IPS-18c (cell line): ENCODE measurements around the gene MOCS2.
"Not testable (repeated sequence)": the region's sequence is repeated elsewhere in the genome, so short reads cannot be mapped to it uniquely, and the experiment has no call there.

Experiments
- H3K4me3 ChIP-seq: 2 replicates; pipeline ENCODE4 v1.7.0; 2013; ENCODE audit warnings: low read depth, mild to moderate bottlenecking, low read length, moderate library complexity; ENCODE audit not compliant: insufficient read depth
- H3K9me3 ChIP-seq: one replicate; pipeline ENCODE4 v1.6.1; 2013; ENCODE audit warnings: mild to moderate bottlenecking, low read length, moderate library complexity; ENCODE audit not compliant: control insufficient read depth, insufficient read depth

Gene MOCS2

DNA sequence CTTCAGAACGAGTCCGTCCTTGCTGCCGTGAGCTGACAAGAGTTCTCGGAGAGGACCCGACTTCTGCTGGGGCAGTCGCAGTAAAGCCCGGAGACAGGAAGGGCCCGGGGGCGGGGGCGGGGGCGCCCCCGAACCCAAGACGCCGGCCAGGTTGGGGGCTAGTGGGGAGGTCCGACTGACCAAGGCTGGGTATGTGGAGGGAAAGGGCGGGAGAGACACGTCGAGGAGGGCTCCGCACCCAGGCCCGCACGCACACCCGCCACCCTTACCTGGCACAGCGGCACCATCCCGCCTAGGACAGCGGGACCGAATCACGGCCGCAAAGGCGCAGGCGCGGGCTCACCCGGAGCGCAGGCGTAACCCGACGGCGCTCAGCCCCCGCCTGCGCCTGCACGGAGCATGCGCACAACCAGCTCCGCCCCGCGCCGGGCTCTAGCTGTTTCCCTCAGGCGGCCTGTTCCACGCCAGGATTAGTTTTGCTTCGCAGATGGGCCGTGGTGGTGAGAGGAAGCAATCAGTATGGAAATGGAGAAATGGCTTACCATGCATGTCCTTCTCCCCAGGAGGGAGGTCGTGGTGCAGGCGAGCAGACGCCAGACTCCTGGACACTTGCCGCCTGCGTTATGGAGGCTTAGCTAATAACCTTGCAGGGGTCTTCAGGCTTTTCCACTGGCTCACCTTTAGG, at the start of gene MOCS2:
MOCS2 (minus strand) TSS at position 315 of the 685 bp plus-strand sequence. CDS start 2,583 bp downstream, outside the sequence.
- H3K9me3 ChIP-seq = no peaks in the 10 kb centered on the region
- peak within 1 kb of the TSS; percentile 53 for H3K4me3 ChIP-seq

DNA sequence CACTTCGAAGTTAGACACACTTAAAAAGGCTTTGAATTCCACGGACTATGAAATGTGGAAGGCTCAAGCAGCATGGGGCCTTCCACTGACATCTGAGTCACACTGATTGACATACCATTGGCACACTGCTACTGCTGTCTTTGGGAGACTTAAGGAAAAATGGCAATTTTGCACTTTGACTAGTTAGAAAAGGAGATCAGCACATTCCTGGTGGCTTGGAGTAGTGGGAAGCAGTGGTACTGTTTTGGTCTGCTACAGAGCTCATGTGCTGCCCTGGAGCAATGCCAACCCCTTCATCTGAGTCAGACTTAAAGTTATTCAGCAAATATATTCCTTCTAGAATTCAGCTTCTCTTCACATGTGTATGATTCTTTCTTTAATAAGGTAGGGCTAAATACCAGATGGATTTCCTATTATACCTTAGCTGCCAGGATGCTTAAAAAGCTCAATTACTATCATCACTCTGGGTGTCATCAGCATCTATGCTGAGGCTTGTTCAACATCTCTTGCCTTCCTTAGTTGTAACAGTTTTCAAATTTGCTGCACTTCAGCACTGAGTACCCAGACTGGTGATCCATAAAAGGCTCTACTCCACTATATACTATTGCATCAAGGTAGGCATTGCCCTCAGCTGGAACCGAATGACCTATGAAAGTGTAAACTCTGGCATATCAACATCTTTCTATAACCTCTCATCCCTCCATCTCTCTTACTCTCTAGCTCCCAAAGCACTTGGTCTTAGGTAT, 42.3 kb upstream of the MOCS2 start:
- H3K4me3 ChIP-seq = no peak overlapping the region

GRCh38 chr5:53133020-53133419, 23.5 kb upstream of the MOCS2 start:
- no peaks in the 10 kb centered on the region for H3K9me3 ChIP-seq
- H3K4me3 ChIP-seq = no peak overlapping the region

More for the DNA sequence above, 42.3 kb upstream of the MOCS2 start:
- H3K9me3 ChIP-seq = no peaks in the 10 kb centered on the region

DNA sequence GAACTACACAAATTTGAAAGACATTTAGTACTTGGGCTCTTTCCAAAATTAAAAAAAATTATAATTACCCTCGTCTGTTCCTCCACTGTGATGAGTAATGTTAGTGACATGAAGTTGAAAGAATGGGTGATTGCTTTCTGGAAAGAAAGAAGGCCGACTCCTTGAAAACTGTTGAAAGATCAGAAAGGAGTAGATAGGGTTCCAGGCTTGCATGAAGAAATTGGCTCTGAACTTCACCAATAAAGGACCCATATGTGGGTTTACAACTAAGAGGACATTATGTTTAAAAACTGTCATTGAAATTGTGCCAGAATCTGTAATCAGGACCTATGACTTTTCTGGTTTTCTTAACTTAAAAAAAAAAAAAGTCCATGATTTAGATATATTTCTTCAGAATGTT, 20.7 kb upstream of the MOCS2 start:
- H3K9me3 ChIP-seq = no peaks in the 10 kb centered on the region
- H3K4me3 ChIP-seq = no peak overlapping the region

DNA sequence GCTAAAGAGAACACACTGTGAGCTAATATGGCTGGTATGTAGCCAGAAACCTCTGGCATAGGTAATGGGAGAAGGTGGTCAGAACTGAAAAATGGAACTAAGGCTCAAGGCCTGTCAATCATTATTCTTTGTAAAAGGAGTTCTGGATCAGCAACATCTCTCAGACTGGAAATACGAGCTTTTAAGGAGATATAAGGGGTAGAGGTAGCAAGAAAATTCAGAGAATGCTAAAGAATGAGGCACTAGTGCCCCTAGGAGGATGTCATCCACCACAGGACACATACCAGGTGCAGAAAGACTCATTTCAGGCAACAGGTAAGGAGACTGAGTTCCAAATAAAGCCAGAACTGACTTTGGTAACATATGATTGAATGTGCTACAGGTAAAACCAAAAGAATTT, 18.9 kb upstream of the MOCS2 start:
- Histone ChIP-seq H3K4me3 (no peak overlapping the region), H3K9me3 (no peaks in the 10 kb centered on the region)

- Histone ChIP-seq H3K9me3 (no peaks in the 10 kb centered on the region), H3K4me3 (no peak overlapping the region)
Measured at GRCh38 chr5:53127107-53127506, 17.6 kb upstream of the MOCS2 start.

DNA sequence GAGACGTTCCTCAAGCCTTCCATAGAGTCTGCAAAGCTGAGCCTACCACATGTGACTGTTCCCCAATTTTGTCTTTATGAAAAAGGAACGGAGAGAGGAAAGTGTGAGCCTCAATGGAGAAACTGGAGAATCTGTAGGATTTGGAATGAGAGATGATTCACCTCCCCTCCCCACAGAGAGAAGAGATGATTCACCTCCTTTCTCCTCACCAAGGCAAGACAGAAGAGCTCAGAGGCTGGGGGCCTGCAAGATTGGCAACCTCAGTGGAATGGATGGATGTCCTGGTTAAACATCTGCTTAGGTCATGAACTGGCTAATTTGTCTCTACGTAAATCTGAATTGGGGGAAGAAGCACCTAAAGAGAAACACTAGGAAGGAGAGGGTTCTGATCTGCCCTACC, 17.0 kb upstream of the MOCS2 start:
- Histone ChIP-seq H3K9me3 (no peaks in the 10 kb centered on the region), H3K4me3 (no peak overlapping the region)

GRCh38 chr5:53123702-53124101, 14.1 kb upstream of the MOCS2 start:
- Histone ChIP-seq H3K4me3 (no peak overlapping the region), H3K9me3 (no peaks in the 10 kb centered on the region)

DNA sequence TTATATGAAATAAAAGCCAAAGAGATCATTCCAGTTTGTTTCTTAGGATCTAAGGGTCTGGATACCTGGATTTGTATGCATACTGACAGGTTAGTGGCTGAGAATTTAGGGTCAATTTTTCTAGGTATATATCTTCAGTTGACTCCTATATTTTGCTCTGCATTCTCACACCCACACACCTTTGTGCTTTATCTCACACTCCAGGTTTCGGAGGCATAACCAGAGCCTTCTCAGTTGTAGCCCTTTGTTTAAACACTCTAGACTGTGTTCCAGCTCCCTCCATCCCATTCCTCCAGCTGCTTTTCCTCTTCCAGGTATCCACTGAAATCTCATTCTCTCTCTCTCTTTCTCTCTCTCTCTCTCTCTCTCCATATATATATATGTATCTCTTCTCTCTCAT, 10.6 kb upstream of the MOCS2 start:
- Histone ChIP-seq H3K4me3 (no peak overlapping the region), H3K9me3 (no peaks in the 10 kb centered on the region)

DNA sequence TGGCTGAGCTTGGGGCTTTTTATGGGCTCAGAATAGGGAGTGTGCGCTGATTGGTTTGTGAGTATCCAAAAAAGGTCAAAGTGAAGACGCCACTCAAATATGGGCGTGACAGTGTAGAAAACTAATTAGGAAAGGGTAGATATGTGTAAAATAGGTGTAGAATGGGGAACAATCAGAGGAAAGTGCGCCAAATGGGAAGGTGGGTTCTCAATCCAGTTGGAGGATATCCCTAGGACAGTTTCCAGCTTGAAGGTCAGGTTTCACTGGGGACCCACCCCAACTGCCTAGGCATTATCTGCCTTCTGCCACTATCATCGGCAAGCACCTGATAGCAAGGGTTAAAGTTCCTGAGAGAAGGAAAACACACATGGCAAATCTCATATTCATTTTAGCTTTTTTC, 9.3 kb upstream of the MOCS2 start:
- Histone ChIP-seq H3K4me3 (no peak overlapping the region), H3K9me3 (no peaks in the 10 kb centered on the region)

DNA sequence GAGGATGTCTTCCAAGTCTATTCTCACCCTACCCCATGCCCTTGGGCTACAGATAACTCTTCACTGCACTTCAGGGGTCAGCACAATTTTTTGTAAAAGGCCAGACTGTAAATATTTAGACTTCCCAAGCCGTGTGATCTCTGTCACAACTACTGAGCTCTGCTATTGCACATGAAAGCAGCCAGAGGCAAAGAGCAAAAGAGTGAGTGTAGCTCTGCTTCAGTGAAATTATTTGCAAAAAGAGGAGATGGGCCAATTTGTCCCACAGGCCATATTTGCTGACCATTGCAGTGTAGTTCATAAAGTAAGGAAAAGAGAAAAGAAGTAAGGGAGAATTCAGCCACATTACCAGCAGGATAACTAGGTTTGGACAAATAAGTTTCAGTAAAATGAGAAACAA, 7.0 kb upstream of the MOCS2 start:
- no peak overlapping the region for H3K4me3 ChIP-seq
- no peaks in the 10 kb centered on the region for H3K9me3 ChIP-seq

GRCh38 chr5:53114988-53115387, 5.4 kb upstream of the MOCS2 start:
- Histone ChIP-seq H3K4me3 (no peak overlapping the region), H3K9me3 (no peaks in the 10 kb centered on the region)

DNA sequence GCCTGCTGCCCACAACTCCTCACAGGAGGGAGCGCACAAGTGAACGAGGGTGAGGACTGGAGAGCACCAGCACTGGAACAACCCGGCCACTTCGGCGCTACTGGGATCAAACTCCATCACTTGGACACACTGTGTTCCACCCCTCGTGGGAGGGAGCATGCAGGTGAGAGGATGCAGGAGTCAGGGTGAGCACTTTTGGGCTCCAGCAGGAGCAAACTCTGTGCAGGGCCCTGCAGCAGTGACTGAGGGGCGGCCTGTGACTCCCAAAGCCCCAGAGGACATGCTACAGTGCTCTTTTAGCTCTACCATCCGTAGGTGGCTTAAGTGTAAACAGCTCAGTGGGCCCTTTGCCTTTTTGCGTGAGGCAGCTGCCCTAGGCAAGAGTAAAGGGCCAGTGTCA, 4.4 kb upstream of the MOCS2 start:
- no peaks in the 10 kb centered on the region for H3K9me3 ChIP-seq

DNA sequence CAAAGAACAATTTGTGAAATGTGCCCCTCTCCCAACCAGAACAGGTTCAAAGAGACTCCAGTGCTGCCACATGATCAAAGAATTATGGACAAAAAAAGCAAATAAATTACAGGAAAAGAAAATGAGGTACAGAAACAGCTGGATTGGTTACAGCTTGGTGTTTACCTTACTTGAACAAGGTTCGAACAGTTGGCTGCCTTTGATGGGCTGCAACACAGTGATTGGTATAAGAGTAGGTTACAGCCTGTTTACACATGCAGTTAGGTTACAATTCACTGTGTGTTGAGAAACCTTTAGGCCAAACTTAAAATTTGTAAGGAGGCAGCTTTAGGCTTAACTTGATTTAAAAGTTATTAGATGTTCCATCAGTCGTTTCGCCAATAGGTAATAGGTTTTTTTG, 3.4 kb upstream of the MOCS2 start:
- H3K4me3 ChIP-seq = no peak overlapping the region
- no peaks in the 10 kb centered on the region for H3K9me3 ChIP-seq

More for the DNA sequence above, 4.4 kb upstream of the MOCS2 start:
- no peak overlapping the region for H3K4me3 ChIP-seq

GRCh38 chr5:53112307-53112706, 2.8 kb upstream of the MOCS2 start:
- not testable (repeated sequence) for H3K4me3 ChIP-seq, H3K9me3 ChIP-seq

DNA sequence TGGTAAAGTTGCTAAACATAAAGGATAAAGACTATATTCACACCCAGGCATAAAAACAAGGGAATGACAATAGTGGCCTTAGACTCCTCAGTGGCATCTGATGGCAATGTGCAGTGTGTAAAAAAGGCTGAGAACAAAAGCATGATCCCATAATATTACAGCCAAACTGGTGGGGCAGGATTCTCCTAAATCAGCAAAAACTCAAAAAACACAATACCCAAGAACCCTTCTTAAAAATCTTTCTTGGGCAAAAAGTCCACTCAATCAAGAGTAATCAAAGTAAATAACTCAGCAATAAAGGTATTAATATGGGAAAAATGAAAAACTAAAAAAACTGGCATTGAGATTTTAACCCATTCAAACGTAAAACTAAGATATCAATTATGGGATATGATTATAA, 1.6 kb upstream of the MOCS2 start:
- H3K4me3 ChIP-seq = no peak overlapping the region
- H3K9me3 ChIP-seq = no peaks in the 10 kb centered on the region

- Histone ChIP-seq H3K4me3 (peak overlapping the region; percentile 53), H3K9me3 (no peaks in the 10 kb centered on the region)
Measured at GRCh38 chr5:53110156-53110555, 599 bp upstream of the MOCS2 start.

DNA sequence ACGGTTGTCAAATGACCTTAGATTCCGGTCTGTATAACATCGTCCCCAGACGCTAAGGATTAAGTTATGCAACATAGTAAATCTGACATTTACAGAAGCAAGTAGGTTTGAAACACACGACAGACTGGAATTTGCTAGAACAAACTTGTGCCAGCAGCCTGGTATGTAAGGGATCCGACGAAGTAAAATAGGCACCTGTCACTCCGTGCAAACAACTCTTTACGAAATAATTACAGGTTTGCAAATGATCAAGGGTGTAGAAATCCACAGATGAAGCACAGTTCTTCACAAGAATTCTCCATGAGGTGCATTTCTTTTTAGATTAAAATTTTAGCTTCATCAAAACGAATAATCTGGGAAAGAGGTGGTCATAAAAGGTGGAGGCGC, 508 bp downstream of the MOCS2 start:
- Histone ChIP-seq H3K4me3 (peak overlapping the region; percentile 53; the same call in 1 of the 2 replicates), H3K9me3 (no peaks in the 10 kb centered on the region)
